T-helper 1 cell (primary cell): ENCODE results near the gene NCK2.

Experiments
- DNase-seq, 5 donors: peaks; one replicate each; pipeline ENCODE4 v3.0.0-alpha.2; 2012 to 2020

The NCK2 gene

GRCh38 chr2:105777506-105778055, 32.9 kb downstream of the NCK2 start:
- no peak for DNase-seq

GRCh38 chr2:105778080-105778607, 33.4 kb downstream of the NCK2 start:
- no peak for DNase-seq

GRCh38 chr2:105779394-105779793, 34.7 kb downstream of the NCK2 start:
- DNase-seq = no peak

GRCh38 chr2:105780606-105781005, 35.9 kb downstream of the NCK2 start:
- DNase-seq = no peak

GRCh38 chr2:105781274-105781978, 36.7 kb downstream of the NCK2 start:
- DNase-seq = no peak

GRCh38 chr2:105782123-105782522, 37.4 kb downstream of the NCK2 start:
- DNase-seq = no peak

- DNase-seq = no peak
Measured at GRCh38 chr2:105782646-105783045, 37.9 kb downstream of the NCK2 start.

GRCh38 chr2:105783151-105783738, 38.5 kb downstream of the NCK2 start:
- no peak for DNase-seq

- DNase-seq = no peak
Measured at GRCh38 chr2:105783972-105784371, 39.3 kb downstream of the NCK2 start.

- no peak for DNase-seq
Measured at GRCh38 chr2:105784589-105784988, 39.9 kb downstream of the NCK2 start.

- no peak for DNase-seq
Measured at GRCh38 chr2:105785095-105785847, 40.6 kb downstream of the NCK2 start.

- DNase-seq = peak in 1 of 5 donors; percentile 31
Measured at GRCh38 chr2:105786231-105787230, 41.8 kb downstream of the NCK2 start.

GRCh38 chr2:105787376-105788318, 42.9 kb downstream of the NCK2 start:
- peak in 2 of 5 donors; percentile 59 to 65 for DNase-seq

- no peak for DNase-seq
Measured at GRCh38 chr2:105788670-105789290, 44.1 kb downstream of the NCK2 start.

GRCh38 chr2:105789745-105790460, 45.2 kb downstream of the NCK2 start:
- peak in 3 of 5 donors; percentile 50 to 89 (median 50) for DNase-seq

- DNase-seq = no peak
Measured at GRCh38 chr2:105790461-105791149, 45.9 kb downstream of the NCK2 start.

- no peak for DNase-seq
Measured at GRCh38 chr2:105791229-105791628, 46.5 kb downstream of the NCK2 start.

- DNase-seq = no peak
Measured at GRCh38 chr2:105792561-105792960, 47.8 kb downstream of the NCK2 start.
